Endothelial cell of umbilical vein (primary cell): Measurements from ENCODE around the gene ENTREP1. TPM values are rescaled to one million over a fixed set of nuclear protein-coding genes. Genes with fewer than 3 reads are reported as not detected.

Experiments used
- BruUV-seq: library from RNA; stranded (reverse); fragments of 400-500 nt; replicated peaks from 2 replicates; lab custom pipeline; 2021; lab: Mats Ljungman, UMichigan
- CTCF ChIA-PET: fragments of 300-600, 350-600 bp; sonication (Branson Sonifier 250); formaldehyde crosslinking; loops from one replicate; lab custom pipeline; 2021; ENCODE audit warnings: antibody characterized with exemption, inconsistent platforms; lab: Charles Lee
- POLR2A ChIA-PET: fragments of 300-600, 350-600 bp; sonication (Branson Sonifier 250); formaldehyde crosslinking; loops from one replicate; lab custom pipeline; 2021; ENCODE audit warnings: antibody characterized with exemption, inconsistent platforms; lab: Charles Lee
- DNase-seq: peaks from one replicate; pipeline ENCODE4 v3.0.0-alpha.2; 2011; ENCODE audit warnings: low read depth, low spot score
- FAIRE-seq: peaks from 2 replicates; lab custom pipeline; 2011; peaks lifted over from hg19 to GRCh38; lab: Jason Lieb, UNC
- H2AFZ ChIP-seq: 2 replicates; pipeline ENCODE4 v1.6.0; 2012; ENCODE audit warnings: low read depth, low read length, control low read depth, inconsistent platforms
- H3K27ac ChIP-seq: 2 replicates; pipeline ENCODE4 v1.5.1; 2011; ENCODE audit warnings: low read depth, mild to moderate bottlenecking, control low read depth, low read length, moderate library complexity; ENCODE audit not compliant: insufficient read depth
- H3K27me3 ChIP-seq, 2 experiments: 2 replicates each; pipeline versions ENCODE4 v1.6.0 to v1.6.1; 2011; ENCODE audit warnings: low read length in 2 of 2, mixed read lengths in 1 of 2; ENCODE audit not compliant: control insufficient read depth in 2 of 2, insufficient read depth in 2 of 2
- H3K36me3 ChIP-seq, 2 experiments: 2 replicates in 1 of 2; 3 replicates in 1 of 2; pipeline ENCODE4 v1.5.1; 2011; ENCODE audit warnings: low read length in 2 of 2, mild to moderate bottlenecking in 1 of 2, moderate library complexity in 1 of 2; ENCODE audit not compliant: control insufficient read depth in 2 of 2, insufficient read depth in 2 of 2; ENCODE audit errors: extremely low read depth in 1 of 2
- H3K4me1 ChIP-seq: 3 replicates; pipeline ENCODE4 v1.5.1; 2011; ENCODE audit warnings: mild to moderate bottlenecking, low read length; ENCODE audit not compliant: control insufficient read depth, insufficient read depth; ENCODE audit errors: extremely low read depth
- H3K4me2 ChIP-seq: 2 replicates; pipeline ENCODE4 v1.6.1; 2011; ENCODE audit warnings: low read length, control low read depth, mixed read lengths; ENCODE audit not compliant: insufficient read depth
- H3K4me3 ChIP-seq, 3 experiments: fragments of 200-600 bp in 1 of 3; sonication (generic), shearing (Covaris generic) in 1 of 3; replicated peaks in 1 of 3; 2 replicates each; pipeline ENCODE4 v1.5.1; 2011 to 2016; ENCODE audit warnings: control low read depth in 3 of 3, low read length in 3 of 3, mild to moderate bottlenecking in 2 of 3, inconsistent platforms in 1 of 3, low read depth in 1 of 3, moderate library complexity in 1 of 3; ENCODE audit not compliant: insufficient read depth in 1 of 3
- H3K79me2 ChIP-seq: 2 replicates; pipeline ENCODE4 v1.6.0; 2012; ENCODE audit warnings: low read length, inconsistent platforms; ENCODE audit not compliant: control insufficient read depth, insufficient read depth
- H3K9ac ChIP-seq: replicated peaks from 2 replicates; pipeline ENCODE3; 2011; ENCODE audit warnings: low read length, control low read depth; ENCODE audit not compliant: insufficient read depth; ENCODE audit errors: extremely low read depth
- H3K9me1 ChIP-seq: replicated peaks from 3 replicates; pipeline ENCODE4 v1.6.0; 2011; ENCODE audit warnings: mild to moderate bottlenecking, low read length; ENCODE audit not compliant: control insufficient read depth, insufficient read depth; ENCODE audit errors: extremely low read depth
- H3K9me3 ChIP-seq: replicated peaks from 2 replicates; pipeline ENCODE4 v1.5.1; 2012; ENCODE audit warnings: low read length, inconsistent platforms; ENCODE audit not compliant: control insufficient read depth, insufficient read depth
- H4K20me1 ChIP-seq: replicated peaks from 2 replicates; pipeline ENCODE3; 2011; ENCODE audit warnings: mild to moderate bottlenecking, low read length; ENCODE audit not compliant: control insufficient read depth, insufficient read depth; ENCODE audit errors: extremely low read depth
- EZH2 ChIP-seq: IDR thresholded peaks from 2 replicates; pipeline ENCODE4 v1.6.1; 2012; ENCODE audit warnings: borderline replicate concordance, low read depth, mild to moderate bottlenecking, moderate library complexity, low read length, inconsistent platforms; ENCODE audit not compliant: severe bottlenecking
- FOS ChIP-seq: IDR thresholded peaks from 2 replicates; pipeline ENCODE4 v1.6.1; 2011; ENCODE audit warnings: mild to moderate bottlenecking, low read length, moderate library complexity, borderline replicate concordance; ENCODE audit not compliant: insufficient read depth
- GATA2 ChIP-seq: IDR thresholded peaks from 2 replicates; pipeline ENCODE4 v1.7.0; 2011; ENCODE audit warnings: low read depth, mild to moderate bottlenecking, moderate library complexity, mixed read lengths, low read length; ENCODE audit not compliant: insufficient read length, insufficient read depth
- JUN ChIP-seq: IDR thresholded peaks from 2 replicates; pipeline ENCODE4 v1.6.1; 2011; ENCODE audit warnings: borderline replicate concordance, low read depth; ENCODE audit not compliant: insufficient read length, insufficient read depth
- MYC ChIP-seq: IDR thresholded peaks from one replicate; pipeline ENCODE4 v1.6.1; 2011; ENCODE audit warnings: mild to moderate bottlenecking, low read depth, low read length
- POLR2A ChIP-seq: IDR thresholded peaks from 2 replicates; pipeline ENCODE4 v1.6.1; 2012; ENCODE audit warnings: low read depth, mild to moderate bottlenecking, control low read depth, low read length
- POLR2AphosphoS5 ChIP-seq: IDR thresholded peaks from 2 replicates; pipeline ENCODE4 v1.6.1; 2012; ENCODE audit warnings: low read depth, mild to moderate bottlenecking, control low read depth, low read length, moderate library complexity; ENCODE audit not compliant: insufficient read depth
- dilution Hi-C: fragments of 300-500 bp; cut with MboI; formaldehyde crosslinking; loops from one replicate; pipeline ENCODE4 v1.15.0; 2019; ENCODE audit warnings: low sequenced_read_pairs; ENCODE audit not compliant: extremely low pct_ligation_motif_present
- intact Hi-C: fragments of 100-400 bp; cut with micrococcal nuclease; formaldehyde crosslinking; loops from one replicate; pipeline ENCODE4 v1.10.0; 2022
- polyA plus RNA-seq, 4 experiments: library from polyadenylated mRNA; depleted of rRNA in 3 of 4; stranded (reverse) in 3 of 4; unstranded in 1 of 4; fragments of >200 nt; gene quantifications; 2 replicates each; pipeline versions ENCODE4 v1.2.1 to v1.2.3, GENCODE V29; 2011 to 2012; ENCODE audit warnings: missing spikeins in 1 of 4
- total RNA-seq: library from RNA; stranded (reverse); gene quantifications from 2 replicates; pipeline ENCODE4 v1.2.3, GENCODE V29; 2021
- TF ChIP-seq, protein P1 (sequence below): IDR thresholded peaks from 2 replicates; pipeline ENCODE4 v1.6.1; 2011; ENCODE audit not compliant: insufficient read depth, insufficient read length
- TF ChIP-seq, protein P2 (sequence below), 2 donors: IDR thresholded peaks; 1 replicate in 1 of 2; 2 replicates in 1 of 2; pipeline ENCODE4 v1.5.1; 2011; ENCODE audit warnings: low read length in 2 of 2, mild to moderate bottlenecking in 2 of 2, moderate library complexity in 2 of 2, control low read depth in 1 of 2, inconsistent platforms in 1 of 2, low read depth in 1 of 2; ENCODE audit not compliant: insufficient read depth in 1 of 2; ENCODE audit errors: extremely low read depth in 1 of 2

ENTREP1 gene
- total and polyA plus RNA-seq, 2 donors (not counting 3 experiments of a cell fraction or from before 2014, with no cell fraction given), result 7.1 to 13.5 TPM

DNA sequence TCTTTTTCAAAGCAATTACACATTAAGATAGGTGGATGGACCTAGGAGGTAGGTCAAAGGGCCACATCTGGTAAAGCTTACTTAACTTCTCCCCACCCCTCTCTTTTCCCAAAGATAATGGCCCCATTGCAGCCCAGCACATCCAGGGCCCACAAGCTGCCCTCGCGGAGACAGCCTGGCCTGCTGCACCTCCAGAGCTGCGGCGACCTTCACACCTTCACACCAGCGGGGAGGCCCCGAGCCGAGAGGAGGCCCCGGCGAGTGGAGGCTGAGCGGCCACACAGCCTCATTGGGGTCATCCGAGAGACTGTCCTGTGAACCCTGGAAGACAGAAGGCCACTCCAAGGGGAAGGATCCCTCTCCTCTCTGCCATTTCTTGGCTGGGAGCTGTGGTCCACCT lies 66.5 kb downstream of the ENTREP1 start:
- TF ChIP-seq POLR2AphosphoS5 (no peak), JUN (no peak), EZH2 (no peak), FOS (no peak), POLR2A (no peak), MYC (no peak), GATA2 (no peak)
- TF ChIP-seq, protein P1, sequence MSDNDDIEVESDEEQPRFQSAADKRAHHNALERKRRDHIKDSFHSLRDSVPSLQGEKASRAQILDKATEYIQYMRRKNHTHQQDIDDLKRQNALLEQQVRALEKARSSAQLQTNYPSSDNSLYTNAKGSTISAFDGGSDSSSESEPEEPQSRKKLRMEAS, result no peak
- TF ChIP-seq, protein P2, sequence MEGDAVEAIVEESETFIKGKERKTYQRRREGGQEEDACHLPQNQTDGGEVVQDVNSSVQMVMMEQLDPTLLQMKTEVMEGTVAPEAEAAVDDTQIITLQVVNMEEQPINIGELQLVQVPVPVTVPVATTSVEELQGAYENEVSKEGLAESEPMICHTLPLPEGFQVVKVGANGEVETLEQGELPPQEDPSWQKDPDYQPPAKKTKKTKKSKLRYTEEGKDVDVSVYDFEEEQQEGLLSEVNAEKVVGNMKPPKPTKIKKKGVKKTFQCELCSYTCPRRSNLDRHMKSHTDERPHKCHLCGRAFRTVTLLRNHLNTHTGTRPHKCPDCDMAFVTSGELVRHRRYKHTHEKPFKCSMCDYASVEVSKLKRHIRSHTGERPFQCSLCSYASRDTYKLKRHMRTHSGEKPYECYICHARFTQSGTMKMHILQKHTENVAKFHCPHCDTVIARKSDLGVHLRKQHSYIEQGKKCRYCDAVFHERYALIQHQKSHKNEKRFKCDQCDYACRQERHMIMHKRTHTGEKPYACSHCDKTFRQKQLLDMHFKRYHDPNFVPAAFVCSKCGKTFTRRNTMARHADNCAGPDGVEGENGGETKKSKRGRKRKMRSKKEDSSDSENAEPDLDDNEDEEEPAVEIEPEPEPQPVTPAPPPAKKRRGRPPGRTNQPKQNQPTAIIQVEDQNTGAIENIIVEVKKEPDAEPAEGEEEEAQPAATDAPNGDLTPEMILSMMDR (IDR thresholded peaks at IDR 0.05; ENCODE audit: extremely low read depth in 1 of 2, insufficient read depth in 1 of 2, low read depth in 1 of 2, low read length in 2 of 2), result no peak
- Histone ChIP-seq H4K20me1 (no peaks in the 10 kb centered on the region), H3K9ac (no peak overlapping the region), H3K4me3 (no peak overlapping the region), H3K79me2 (no peaks in the 10 kb centered on the region), H3K4me2 (no peak overlapping the region), H3K27me3 (no peaks in the 10 kb centered on the region), H2AFZ (no peak overlapping the region), H3K9me3 (no peaks in the 10 kb centered on the region), H3K4me1 (peaks cover 2% of the 10 kb centered on the region), H3K36me3 (peaks cover 0 to 2% of the 10 kb centered on the region in 2 experiments), H3K9me1 (no peaks in the 10 kb centered on the region), H3K27ac (no peak overlapping the region)
- dilution Hi-C loops, result no loop called here
- no TSS peak for BruUV-seq
- POLR2A ChIA-PET, result no interaction called here
- intact Hi-C loops, result no loop called here
- FAIRE-seq (no peak), DNase-seq (no peak)
- CTCF ChIA-PET, result no interaction called here
